ENCODE results near the gene ALG12. TPM values are rescaled to one million over a fixed set of nuclear protein-coding genes. Genes with fewer than 3 reads are reported as not detected.
A peak's percentile ranks its signal among the peaks of the same experiment; 100 is the strongest.

The ALG12 gene
- total RNA-seq, 2 donors from 2014 or later: 19.7 to 26.2 TPM

- no peak for TF ChIP-seq CTCF (conservative IDR thresholded peaks at IDR 0.05)
- Histone ChIP-seq H3K9ac (ENCODE audit: extremely low read depth, low read length, poor library complexity, severe bottlenecking) (no peak overlapping the region), H3K4me3 (ENCODE audit: low read length) (no peak overlapping the region), H3K27me3 (ENCODE audit: control insufficient read depth, insufficient read depth, low read length, poor library complexity, severe bottlenecking) (peaks cover 25% of the 10 kb centered on the region), H3K27ac (ENCODE audit: low read depth, low read length) (no peak overlapping the region), H3K36me3 (ENCODE audit: control insufficient read depth, insufficient read depth, low read length) (peaks cover 18% of the 10 kb centered on the region), H3K9me3 (ENCODE audit: control insufficient read depth, low read length) (no peaks in the 10 kb centered on the region), H3K4me1 (ENCODE audit: control insufficient read depth, insufficient read depth, low read length) (peaks cover 6% of the 10 kb centered on the region)
- no peaks in the 10 kb centered on the region for H3K9me3 Mint-ChIP-seq
- peak; percentile 63 for DNase-seq
- H3K4me3 Mint-ChIP-seq: no peak overlapping the region
- WGBS, 2 experiments (ENCODE audit: insufficient coverage in 1 of 2, insufficient read length in 1 of 2): 89 to 90% methylated on average over 22 to 36 of the region's 36 CpGs
- peaks cover 9% of the 10 kb centered on the region for H3K36me3 Mint-ChIP-seq (ENCODE audit: low read depth)
- H3K4me1 Mint-ChIP-seq: peaks cover 4% of the 10 kb centered on the region
- H3K27me3 Mint-ChIP-seq (ENCODE audit: insufficient read depth): peaks cover 8% of the 10 kb centered on the region
- H3K27ac Mint-ChIP-seq: no peak overlapping the region
These were observed 48.8 kb upstream of the ALG12 start for GRCh38 chr22:49966774-49967705.

GRCh38 chr22:49966041-49966773, 48.0 kb upstream of the ALG12 start:
- no peak overlapping the region for H3K9ac ChIP-seq (ENCODE audit: extremely low read depth, low read length, poor library complexity, severe bottlenecking)
- H3K27me3 ChIP-seq (ENCODE audit: control insufficient read depth, insufficient read depth, low read length, poor library complexity, severe bottlenecking): peaks cover 17% of the 10 kb centered on the region
- peaks cover 4% of the 10 kb centered on the region for H3K4me1 Mint-ChIP-seq
- no peak overlapping the region for H3K4me3 Mint-ChIP-seq
- DNase-seq: peak; percentile 53
- peaks cover 9% of the 10 kb centered on the region for H3K36me3 Mint-ChIP-seq (ENCODE audit: low read depth)
- TF ChIP-seq CTCF (conservative IDR thresholded peaks at IDR 0.05): no peak
- H3K27ac ChIP-seq (ENCODE audit: low read depth, low read length): no peak overlapping the region
- no peak overlapping the region for H3K27ac Mint-ChIP-seq
- H3K9me3 ChIP-seq (ENCODE audit: control insufficient read depth, low read length): no peaks in the 10 kb centered on the region
- H3K4me3 ChIP-seq (ENCODE audit: low read length): no peak overlapping the region
- H3K4me1 ChIP-seq (ENCODE audit: control insufficient read depth, insufficient read depth, low read length): peaks cover 6% of the 10 kb centered on the region
- peaks cover 18% of the 10 kb centered on the region for H3K36me3 ChIP-seq (ENCODE audit: control insufficient read depth, insufficient read depth, low read length)
- WGBS, 2 experiments (ENCODE audit: insufficient coverage in 1 of 2, insufficient read length in 1 of 2): 92 to 98% methylated on average over 7 to 11 of the region's 11 CpGs
- H3K27me3 Mint-ChIP-seq (ENCODE audit: insufficient read depth): peaks cover 8% of the 10 kb centered on the region
- no peaks in the 10 kb centered on the region for H3K9me3 Mint-ChIP-seq

GRCh38 chr22:49965091-49966040, 47.1 kb upstream of the ALG12 start:
- Mint-ChIP-seq H3K4me3 (no peak overlapping the region), H3K27ac (no peak overlapping the region), H3K9me3 (no peaks in the 10 kb centered on the region), H3K36me3 (ENCODE audit: low read depth) (peaks cover 9% of the 10 kb centered on the region), H3K4me1 (no peaks in the 10 kb centered on the region), H3K27me3 (ENCODE audit: insufficient read depth) (no peaks in the 10 kb centered on the region)
- 92 to 96% methylated on average over 12 to 22 of the region's 22 CpGs for WGBS, 2 experiments (ENCODE audit: insufficient coverage in 1 of 2, insufficient read length in 1 of 2)
- Histone ChIP-seq H3K4me3 (ENCODE audit: low read length) (no peak overlapping the region), H3K9ac (ENCODE audit: extremely low read depth, low read length, poor library complexity, severe bottlenecking) (no peak overlapping the region), H3K4me1 (ENCODE audit: control insufficient read depth, insufficient read depth, low read length) (peaks cover 6% of the 10 kb centered on the region), H3K36me3 (ENCODE audit: control insufficient read depth, insufficient read depth, low read length) (peaks cover 18% of the 10 kb centered on the region), H3K9me3 (ENCODE audit: control insufficient read depth, low read length) (no peaks in the 10 kb centered on the region), H3K27ac (ENCODE audit: low read depth, low read length) (no peak overlapping the region), H3K27me3 (ENCODE audit: control insufficient read depth, insufficient read depth, low read length, poor library complexity, severe bottlenecking) (peaks cover 9% of the 10 kb centered on the region)
- DNase-seq: peak; percentile 50
- TF ChIP-seq CTCF (conservative IDR thresholded peaks at IDR 0.05): no peak

Data from endodermal cell (in vitro differentiated cells).